ENCODE measurements around the gene GAL3ST2. TPM values are rescaled to one million over a fixed set of nuclear protein-coding genes. Genes with fewer than 3 reads are reported as not detected.

Gene GAL3ST2
- total RNA-seq, 2 donors from 2014 or later: 0.49 to 2.2 TPM

DNA sequence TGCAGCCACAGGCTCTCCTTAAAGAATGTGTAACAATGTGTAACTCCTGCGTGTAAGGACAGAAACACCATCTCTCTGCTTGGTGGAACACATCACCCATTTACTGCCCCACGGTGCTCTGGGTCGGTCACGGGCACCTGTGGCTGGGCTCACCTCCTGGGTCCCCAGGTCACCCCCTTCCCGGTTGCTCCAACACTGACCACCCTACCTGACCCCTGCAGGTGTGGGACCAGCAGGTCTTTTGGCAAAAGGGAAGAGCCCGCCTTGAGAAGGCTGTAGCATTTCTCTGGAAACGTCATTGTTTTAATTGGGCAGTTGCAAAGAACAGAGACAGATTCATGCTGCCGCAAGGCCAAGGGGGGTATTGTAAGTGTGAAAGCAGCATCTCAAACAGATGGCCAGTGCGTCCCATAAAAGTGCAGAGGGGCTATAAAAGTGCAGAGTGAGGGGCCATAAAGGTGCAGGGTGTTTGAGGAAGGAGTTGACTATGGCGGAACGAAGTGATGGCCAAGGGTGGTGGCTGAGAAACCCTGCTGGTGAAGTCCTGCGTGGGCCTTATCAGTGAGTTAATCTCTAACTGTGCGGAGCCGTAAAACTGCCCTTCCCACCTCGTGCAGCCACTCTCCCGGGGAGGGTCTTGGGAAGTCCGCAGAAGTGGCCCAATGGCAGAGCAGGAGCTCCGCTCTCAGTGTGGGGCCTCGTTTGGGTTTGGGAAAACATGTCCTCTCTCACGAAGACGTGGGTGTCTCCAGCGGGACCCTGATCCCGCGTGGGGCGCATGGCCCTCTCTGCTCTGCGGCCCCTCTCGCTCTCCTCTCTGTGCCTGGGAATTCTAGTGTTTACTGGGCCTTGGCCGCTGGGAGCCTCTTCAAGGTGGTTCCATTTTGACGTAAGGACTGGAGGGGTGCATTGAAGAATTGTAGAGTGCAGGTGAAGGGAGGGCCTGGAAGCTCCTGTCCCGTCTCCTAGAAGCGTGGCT is 18.7 kb downstream of the GAL3ST2 start:
- Histone ChIP-seq H3K27me3 (replicated peaks; ENCODE audit: insufficient read depth) (no peaks in the 10 kb centered on the region), H3K4me3 (no peak overlapping the region), H3K4me1 (ENCODE audit: control insufficient read depth in 1 of 2, low read depth in 2 of 2) (peaks cover 0 to 11% of the 10 kb centered on the region in 2 donors), H3K27ac (no peak overlapping the region), H3K36me3 (no peaks in the 10 kb centered on the region), H3K9me3 (no peaks in the 10 kb centered on the region)
- no peak for DNase-seq (ENCODE audit: low spot score)
- no peak for ATAC-seq (ENCODE audit: insufficient number of reproducible peaks, low FRiP score, low read depth)
- TF ChIP-seq, protein P1, sequence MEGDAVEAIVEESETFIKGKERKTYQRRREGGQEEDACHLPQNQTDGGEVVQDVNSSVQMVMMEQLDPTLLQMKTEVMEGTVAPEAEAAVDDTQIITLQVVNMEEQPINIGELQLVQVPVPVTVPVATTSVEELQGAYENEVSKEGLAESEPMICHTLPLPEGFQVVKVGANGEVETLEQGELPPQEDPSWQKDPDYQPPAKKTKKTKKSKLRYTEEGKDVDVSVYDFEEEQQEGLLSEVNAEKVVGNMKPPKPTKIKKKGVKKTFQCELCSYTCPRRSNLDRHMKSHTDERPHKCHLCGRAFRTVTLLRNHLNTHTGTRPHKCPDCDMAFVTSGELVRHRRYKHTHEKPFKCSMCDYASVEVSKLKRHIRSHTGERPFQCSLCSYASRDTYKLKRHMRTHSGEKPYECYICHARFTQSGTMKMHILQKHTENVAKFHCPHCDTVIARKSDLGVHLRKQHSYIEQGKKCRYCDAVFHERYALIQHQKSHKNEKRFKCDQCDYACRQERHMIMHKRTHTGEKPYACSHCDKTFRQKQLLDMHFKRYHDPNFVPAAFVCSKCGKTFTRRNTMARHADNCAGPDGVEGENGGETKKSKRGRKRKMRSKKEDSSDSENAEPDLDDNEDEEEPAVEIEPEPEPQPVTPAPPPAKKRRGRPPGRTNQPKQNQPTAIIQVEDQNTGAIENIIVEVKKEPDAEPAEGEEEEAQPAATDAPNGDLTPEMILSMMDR (IDR thresholded peaks at IDR 0.05): no peak

DNA sequence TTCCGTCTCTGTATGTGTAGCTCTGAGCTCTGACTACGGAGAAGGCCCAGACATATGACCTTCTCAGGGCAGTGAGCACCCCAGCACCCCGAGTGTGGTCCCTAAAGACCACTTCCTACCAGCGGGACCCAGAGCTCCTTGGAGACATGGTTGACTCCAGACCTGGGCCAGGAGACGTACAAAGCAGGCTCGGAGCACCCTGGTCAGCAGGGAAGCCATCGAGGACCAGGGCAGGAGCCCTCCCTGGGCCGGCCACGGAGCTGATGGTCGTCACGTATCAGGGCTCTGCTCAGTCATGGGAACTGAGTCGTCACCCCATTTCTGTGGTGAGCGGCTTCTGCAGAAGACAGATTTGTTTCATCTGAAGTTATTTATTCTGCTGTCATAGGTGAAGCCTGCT is 19.6 kb downstream of the GAL3ST2 start:
- Histone ChIP-seq H3K36me3 (no peaks in the 10 kb centered on the region), H3K27me3 (replicated peaks; ENCODE audit: insufficient read depth) (no peaks in the 10 kb centered on the region), H3K9me3 (no peaks in the 10 kb centered on the region), H3K4me3 (no peak overlapping the region), H3K27ac (no peak overlapping the region), H3K4me1 (ENCODE audit: control insufficient read depth in 1 of 2, low read depth in 2 of 2) (peaks cover 0 to 9% of the 10 kb centered on the region in 2 donors)
- DNase-seq (ENCODE audit: low spot score) (no peak), ATAC-seq (ENCODE audit: insufficient number of reproducible peaks, low FRiP score, low read depth) (no peak)
- TF ChIP-seq, protein P1 (IDR thresholded peaks at IDR 0.05): no peak

DNA sequence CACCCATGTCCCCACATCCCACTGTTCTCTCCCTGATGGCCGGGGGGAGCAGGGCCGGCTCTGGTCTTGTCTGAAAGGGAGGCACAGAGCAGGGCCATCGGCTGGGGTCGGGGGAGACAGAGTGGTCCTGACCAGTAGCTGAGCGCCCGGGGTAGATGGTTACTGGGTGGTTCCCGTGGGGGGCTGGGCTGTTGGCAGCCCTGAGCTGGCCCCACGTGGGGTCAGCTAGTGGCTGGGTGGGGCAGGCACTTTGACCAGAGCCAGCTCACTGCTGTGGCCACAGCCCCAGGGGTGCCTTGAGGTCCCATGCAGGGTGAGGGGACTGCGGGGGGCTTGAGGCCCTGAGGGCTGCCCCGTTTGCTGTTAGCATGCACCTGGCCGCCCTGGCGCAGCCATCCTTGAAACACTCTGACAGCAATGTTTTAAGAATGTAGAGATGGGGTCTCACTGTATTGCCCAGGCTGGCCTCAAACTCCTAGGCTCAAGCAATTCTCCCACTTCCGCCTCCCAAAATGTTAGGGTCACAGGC is 20.1 kb downstream of the GAL3ST2 start:
- Histone ChIP-seq H3K4me1 (ENCODE audit: control insufficient read depth in 1 of 2, low read depth in 2 of 2) (peaks cover 0 to 7% of the 10 kb centered on the region in 2 donors), H3K27me3 (replicated peaks; ENCODE audit: insufficient read depth) (no peaks in the 10 kb centered on the region), H3K36me3 (no peaks in the 10 kb centered on the region), H3K9me3 (no peaks in the 10 kb centered on the region), H3K4me3 (no peak overlapping the region), H3K27ac (no peak overlapping the region)
- DNase-seq (ENCODE audit: low spot score) (no peak), ATAC-seq (ENCODE audit: insufficient number of reproducible peaks, low FRiP score, low read depth) (no peak)
- TF ChIP-seq, protein P1 (IDR thresholded peaks at IDR 0.05): no peak

DNA sequence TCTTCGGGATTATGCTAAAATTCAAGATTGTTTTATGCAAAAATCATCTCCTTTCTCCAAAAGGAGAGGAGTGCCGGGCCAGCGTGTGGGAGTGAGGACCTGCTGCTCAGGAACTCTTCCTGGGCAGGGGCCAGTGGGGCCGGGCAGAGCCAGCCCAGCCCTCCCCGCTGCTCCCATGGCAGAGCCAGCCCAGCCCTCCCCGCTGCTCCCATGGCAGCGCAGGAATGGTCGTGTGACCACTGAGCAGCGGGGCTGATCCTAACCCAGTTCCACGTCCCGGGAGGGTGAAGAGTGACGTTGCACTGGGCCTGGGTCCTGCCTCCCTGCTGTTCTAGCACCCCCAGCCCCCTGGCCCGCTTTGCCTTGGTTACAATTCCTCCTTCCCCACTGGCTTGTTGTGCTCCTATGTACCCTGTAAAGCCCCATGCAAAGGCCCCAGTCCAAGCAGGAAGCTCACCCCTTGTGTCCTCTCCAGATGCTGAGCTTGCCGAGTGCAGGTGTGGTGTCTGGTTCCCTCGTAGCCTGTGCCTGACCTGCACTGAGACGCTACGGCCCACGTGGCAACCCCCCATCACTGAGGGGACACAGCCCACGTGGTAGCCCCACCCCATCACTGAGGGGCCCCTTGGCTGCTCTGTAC is 20.9 kb downstream of the GAL3ST2 start:
- no peak overlapping the region for H3K27ac ChIP-seq
- ATAC-seq (ENCODE audit: insufficient number of reproducible peaks, low FRiP score, low read depth) (no peak), DNase-seq (ENCODE audit: low spot score) (no peak)
- H3K27me3 ChIP-seq (replicated peaks; ENCODE audit: insufficient read depth): no peaks in the 10 kb centered on the region
- TF ChIP-seq, protein P1 (IDR thresholded peaks at IDR 0.05): no peak
- H3K36me3 ChIP-seq: no peaks in the 10 kb centered on the region
- no peaks in the 10 kb centered on the region for H3K9me3 ChIP-seq
- H3K4me1 ChIP-seq (ENCODE audit: control insufficient read depth in 1 of 2, low read depth in 2 of 2): no peaks in the 10 kb centered on the region
- no peak overlapping the region for H3K4me3 ChIP-seq

DNA sequence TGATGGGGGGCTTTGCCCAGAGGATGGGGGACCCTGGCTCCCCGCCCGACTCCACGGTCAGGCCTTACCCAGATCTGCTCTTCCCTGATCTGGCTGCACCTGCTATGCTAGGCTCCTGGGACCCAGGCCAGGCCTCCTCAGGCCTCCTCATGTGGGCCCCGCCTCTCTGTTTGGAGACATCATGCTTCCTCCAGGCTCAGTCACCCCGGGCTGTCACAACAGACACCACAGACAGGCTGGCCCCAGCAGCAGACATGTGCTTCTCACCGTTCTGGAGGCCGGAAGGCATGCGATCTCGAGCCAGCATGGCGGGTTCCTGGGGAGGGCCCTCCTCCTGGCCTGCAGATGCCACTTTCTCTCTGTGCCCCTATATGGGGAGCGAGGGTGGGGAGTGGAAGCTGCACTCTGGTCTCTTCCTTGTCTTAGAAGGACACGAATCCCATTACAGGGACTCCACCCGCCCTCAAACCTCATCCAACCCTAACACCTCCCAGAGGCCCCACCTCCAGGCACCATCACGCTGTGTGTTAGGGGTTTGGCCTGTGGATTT is 21.5 kb downstream of the GAL3ST2 start:
- H3K27me3 ChIP-seq (replicated peaks; ENCODE audit: insufficient read depth): no peaks in the 10 kb centered on the region
- peaks cover 0 to 5% of the 10 kb centered on the region in 2 donors for H3K4me1 ChIP-seq (ENCODE audit: control insufficient read depth in 1 of 2, low read depth in 2 of 2)
- TF ChIP-seq, protein P1 (IDR thresholded peaks at IDR 0.05): no peak
- H3K4me3 ChIP-seq: no peak overlapping the region
- H3K9me3 ChIP-seq: no peaks in the 10 kb centered on the region
- DNase-seq (ENCODE audit: low spot score) (no peak), ATAC-seq (ENCODE audit: insufficient number of reproducible peaks, low FRiP score, low read depth) (no peak)
- H3K36me3 ChIP-seq: no peaks in the 10 kb centered on the region
- no peak overlapping the region for H3K27ac ChIP-seq

All from thoracic aorta (tissue), 2 donors.